Measurements from ENCODE around the gene DHX32. TPM values are rescaled to one million over a fixed set of nuclear protein-coding genes. Genes with fewer than 3 reads are reported as not detected.

The DHX32 gene
- total RNA-seq, 1 donor from 2014 or later = 31.9 TPM

DNA sequence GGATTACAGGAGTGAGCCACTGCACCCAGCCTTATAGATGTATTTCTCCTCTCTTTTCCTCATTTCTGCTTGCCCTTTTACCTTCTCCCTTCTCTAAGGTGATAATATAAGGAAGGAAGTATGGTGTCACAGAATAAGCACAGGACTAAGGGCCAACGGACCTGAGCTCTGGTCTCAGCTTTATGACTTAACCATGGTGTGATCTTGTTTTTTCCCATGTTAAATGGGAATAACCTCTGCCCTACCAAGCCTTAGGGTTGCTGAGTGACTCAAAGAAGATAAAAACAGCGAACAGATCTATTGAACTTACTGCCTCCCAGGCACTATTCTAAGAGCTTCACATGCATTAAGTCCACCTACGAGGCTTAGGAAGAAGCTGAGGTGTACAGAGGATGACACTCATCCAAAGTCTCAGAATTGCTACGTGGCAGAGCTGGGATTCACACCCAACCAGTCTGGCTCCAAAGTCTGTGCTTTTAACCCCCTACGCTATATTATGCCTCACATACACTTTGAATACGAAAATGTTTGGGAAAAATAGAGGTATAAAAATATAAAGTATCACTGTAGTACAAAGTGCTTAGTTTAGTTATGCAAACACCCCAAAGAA, 63.6 kb downstream of the DHX32 start:
- intact Hi-C loops (cut with DNase I) = no loop called here
- Histone ChIP-seq H3K36me3 (peaks cover 33% of the 10 kb centered on the region), H3K27ac (no peak overlapping the region), H3K27me3 (ENCODE audit: low read depth) (no peaks in the 10 kb centered on the region), H3K4me3 (no peak overlapping the region), H3K9me3 (no peaks in the 10 kb centered on the region), H3K4me1 (peaks cover 12% of the 10 kb centered on the region)
- ATAC-seq = no peak
- DNase-seq = no peak
- TF ChIP-seq, protein P1, sequence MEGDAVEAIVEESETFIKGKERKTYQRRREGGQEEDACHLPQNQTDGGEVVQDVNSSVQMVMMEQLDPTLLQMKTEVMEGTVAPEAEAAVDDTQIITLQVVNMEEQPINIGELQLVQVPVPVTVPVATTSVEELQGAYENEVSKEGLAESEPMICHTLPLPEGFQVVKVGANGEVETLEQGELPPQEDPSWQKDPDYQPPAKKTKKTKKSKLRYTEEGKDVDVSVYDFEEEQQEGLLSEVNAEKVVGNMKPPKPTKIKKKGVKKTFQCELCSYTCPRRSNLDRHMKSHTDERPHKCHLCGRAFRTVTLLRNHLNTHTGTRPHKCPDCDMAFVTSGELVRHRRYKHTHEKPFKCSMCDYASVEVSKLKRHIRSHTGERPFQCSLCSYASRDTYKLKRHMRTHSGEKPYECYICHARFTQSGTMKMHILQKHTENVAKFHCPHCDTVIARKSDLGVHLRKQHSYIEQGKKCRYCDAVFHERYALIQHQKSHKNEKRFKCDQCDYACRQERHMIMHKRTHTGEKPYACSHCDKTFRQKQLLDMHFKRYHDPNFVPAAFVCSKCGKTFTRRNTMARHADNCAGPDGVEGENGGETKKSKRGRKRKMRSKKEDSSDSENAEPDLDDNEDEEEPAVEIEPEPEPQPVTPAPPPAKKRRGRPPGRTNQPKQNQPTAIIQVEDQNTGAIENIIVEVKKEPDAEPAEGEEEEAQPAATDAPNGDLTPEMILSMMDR (IDR thresholded peaks at IDR 0.05) = no peak

DNA sequence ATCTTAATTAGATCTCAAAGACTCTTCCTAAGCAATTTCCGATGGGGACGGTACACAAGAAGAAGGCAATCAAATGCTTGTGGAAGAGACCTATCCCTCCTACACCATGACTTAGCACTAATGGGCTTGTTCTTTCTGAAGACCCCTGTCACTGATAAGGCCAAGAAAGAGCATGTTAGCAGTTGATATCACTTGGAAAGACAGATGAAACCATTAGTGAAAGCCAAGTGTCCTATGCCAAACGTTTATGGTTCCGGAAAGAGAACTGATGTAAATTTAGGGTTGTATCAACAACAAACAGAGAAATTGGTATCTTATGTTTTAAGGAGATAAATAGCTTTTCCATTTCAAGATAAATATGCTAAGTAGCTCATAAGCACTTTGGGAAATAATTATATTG, 64.5 kb downstream of the DHX32 start:
- ATAC-seq (no peak), DNase-seq (no peak)
- no peaks in the 10 kb centered on the region for H3K27me3 ChIP-seq (ENCODE audit: low read depth)
- TF ChIP-seq, protein P1 (IDR thresholded peaks at IDR 0.05) = no peak
- no peak overlapping the region for H3K27ac ChIP-seq
- intact Hi-C loops (cut with DNase I) = no loop called here
- peaks cover 35% of the 10 kb centered on the region for H3K36me3 ChIP-seq
- H3K9me3 ChIP-seq = no peaks in the 10 kb centered on the region
- H3K4me1 ChIP-seq = peaks cover 3% of the 10 kb centered on the region
- no peak overlapping the region for H3K4me3 ChIP-seq

GRCh38 chr10:125815764-125816163, 65.3 kb downstream of the DHX32 start:
- no peaks in the 10 kb centered on the region for H3K4me1 ChIP-seq
- peaks cover 43% of the 10 kb centered on the region for H3K36me3 ChIP-seq
- ATAC-seq (no peak), DNase-seq (no peak)
- intact Hi-C loops (cut with DNase I) = no loop called here
- H3K9me3 ChIP-seq = no peaks in the 10 kb centered on the region
- TF ChIP-seq, protein P1 (IDR thresholded peaks at IDR 0.05) = no peak
- H3K27ac ChIP-seq = no peak overlapping the region
- H3K27me3 ChIP-seq (ENCODE audit: low read depth) = no peaks in the 10 kb centered on the region
- no peak overlapping the region for H3K4me3 ChIP-seq

DNA sequence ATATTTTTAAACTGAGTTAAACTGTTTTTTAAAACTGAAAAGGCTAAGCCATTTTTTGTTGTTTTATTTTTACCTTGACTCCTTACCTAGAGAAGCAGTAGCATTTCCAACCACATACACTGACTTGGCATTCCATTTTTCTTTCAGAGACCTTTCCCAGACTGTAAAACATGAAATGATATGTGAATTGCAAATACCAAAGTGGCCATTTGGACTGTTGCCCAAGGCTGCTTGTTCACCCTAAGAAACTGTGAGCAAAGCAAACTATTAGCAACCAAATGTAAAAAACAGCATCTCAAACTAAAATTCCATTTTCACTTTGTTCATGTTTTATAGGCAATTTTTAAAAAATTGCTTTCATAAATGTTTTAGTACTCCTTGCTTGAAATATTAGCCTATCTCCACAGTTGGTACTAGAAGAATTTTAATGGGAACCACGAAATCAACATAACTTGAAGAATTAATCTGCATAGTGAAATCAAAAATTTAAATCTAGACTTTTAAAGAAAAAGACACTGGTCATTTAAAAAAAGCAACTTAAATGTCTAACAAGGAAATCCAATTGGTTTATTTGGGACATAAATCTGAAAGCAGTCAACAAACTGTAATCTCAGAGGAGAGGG, 68.9 kb downstream of the DHX32 start:
- Histone ChIP-seq H3K27me3 (ENCODE audit: low read depth) (no peaks in the 10 kb centered on the region), H3K9me3 (no peaks in the 10 kb centered on the region), H3K27ac (no peak overlapping the region), H3K4me3 (no peak overlapping the region), H3K4me1 (no peaks in the 10 kb centered on the region), H3K36me3 (peaks cover 76% of the 10 kb centered on the region)
- DNase-seq (no peak), ATAC-seq (no peak)
- TF ChIP-seq, protein P1 (IDR thresholded peaks at IDR 0.05) = no peak
- intact Hi-C loops (cut with DNase I) = no loop called here

- intact Hi-C loops (cut with DNase I) = no loop called here
- H3K27ac ChIP-seq = no peak overlapping the region
- no peaks in the 10 kb centered on the region for H3K9me3 ChIP-seq
- no peak for ATAC-seq
- H3K4me1 ChIP-seq = no peaks in the 10 kb centered on the region
- no peak for DNase-seq
- peaks cover 86% of the 10 kb centered on the region for H3K36me3 ChIP-seq
- no peak overlapping the region for H3K4me3 ChIP-seq
- no peaks in the 10 kb centered on the region for H3K27me3 ChIP-seq (ENCODE audit: low read depth)
- TF ChIP-seq, protein P1 (IDR thresholded peaks at IDR 0.05) = no peak
These were observed 69.8 kb downstream of the DHX32 start for GRCh38 chr10:125811251-125811650.

All from lower lobe of right lung (tissue), 2 donors.